AG04450 (cell line): ENCODE data around the gene DZIP1L. TPM values are rescaled to one million over a fixed set of nuclear protein-coding genes. Genes with fewer than 3 reads are reported as not detected.

Experiments
- CTCF ChIA-PET: fragments of 300-600, 350-600 bp; formaldehyde crosslinking; extraction: SDS; loops from one replicate; lab custom pipeline; 2022; ENCODE audit warnings: antibody characterized with exemption, inconsistent platforms; lab: Charles Lee
- POLR2A ChIA-PET: fragments of 350-600 bp; formaldehyde crosslinking; extraction: SDS; loops from one replicate; lab custom pipeline; 2021; ENCODE audit warnings: antibody characterized with exemption, inconsistent platforms; lab: Yijun Ruan, JAX
- DNase-seq: peaks from one replicate; pipeline ENCODE4 v3.0.0-alpha.2; 2011; ENCODE audit warnings: low read depth, low spot score
- H3K27ac ChIP-seq: one replicate; pipeline ENCODE4 v1.5.1; 2012; ENCODE audit warnings: low read depth, low read length, control low read depth
- H3K27me3 ChIP-seq: one replicate; pipeline ENCODE4 v1.6.0; 2012; ENCODE audit warnings: low read length; ENCODE audit not compliant: control insufficient read depth, insufficient read depth
- H3K4me3 ChIP-seq: 2 replicates; pipeline ENCODE4 v1.5.1; 2011; ENCODE audit warnings: mild to moderate bottlenecking, low read depth, low read length, control low read depth
- H3K9me3 ChIP-seq: 2 replicates; pipeline ENCODE4 v1.5.1; 2012; ENCODE audit warnings: low read length; ENCODE audit not compliant: control insufficient read depth, insufficient read depth
- CTCF ChIP-seq: IDR thresholded peaks from 2 replicates; pipeline ENCODE4 v1.5.1; 2011; ENCODE audit warnings: low read depth, low read length, control low read depth, inconsistent platforms
- polyA plus RNA-seq: library from polyadenylated mRNA; depleted of rRNA; stranded (reverse); fragments of >200 nt; gene quantifications from 2 replicates; pipeline ENCODE4 v1.2.3, GENCODE V29; 2011

The DZIP1L gene
- polyA plus RNA-seq, 1 experiment: 5.7 TPM

DNA sequence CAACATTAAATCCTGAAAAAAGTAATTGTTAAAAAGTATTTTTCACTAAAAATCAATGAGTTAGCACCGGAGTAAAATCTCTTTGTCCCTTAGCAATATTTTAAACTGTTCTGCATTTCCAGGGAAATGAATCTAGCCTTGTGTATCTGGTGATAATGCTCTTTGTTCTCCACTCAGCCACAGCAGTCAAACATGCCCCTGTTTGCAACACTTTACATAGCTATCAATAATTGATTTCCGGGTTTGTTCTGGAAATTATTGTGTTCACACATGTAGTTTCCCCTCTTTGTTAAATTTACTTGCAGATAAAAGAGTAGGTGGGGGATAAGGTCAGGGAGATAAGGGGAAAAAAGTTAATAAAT, 20.4 kb upstream of the DZIP1L start:
- ChIA-PET CTCF (interaction anchor here (0.6 kb wide), 1 partner anchor 8 kb away, joined by 3 read pairs; no protein-coding TSS in a partner anchor), POLR2A (interaction anchor here (0.5 kb wide), 1 partner anchor 33 kb away, joined by 4 read pairs; no protein-coding TSS in a partner anchor)
- Histone ChIP-seq H3K27me3 (peaks cover 8% of the 10 kb centered on the region), H3K9me3 (no peaks in the 10 kb centered on the region), H3K27ac (no peak overlapping the region), H3K4me3 (no peak overlapping the region)
- DNase-seq: no peak
- no peak for TF ChIP-seq CTCF

DNA sequence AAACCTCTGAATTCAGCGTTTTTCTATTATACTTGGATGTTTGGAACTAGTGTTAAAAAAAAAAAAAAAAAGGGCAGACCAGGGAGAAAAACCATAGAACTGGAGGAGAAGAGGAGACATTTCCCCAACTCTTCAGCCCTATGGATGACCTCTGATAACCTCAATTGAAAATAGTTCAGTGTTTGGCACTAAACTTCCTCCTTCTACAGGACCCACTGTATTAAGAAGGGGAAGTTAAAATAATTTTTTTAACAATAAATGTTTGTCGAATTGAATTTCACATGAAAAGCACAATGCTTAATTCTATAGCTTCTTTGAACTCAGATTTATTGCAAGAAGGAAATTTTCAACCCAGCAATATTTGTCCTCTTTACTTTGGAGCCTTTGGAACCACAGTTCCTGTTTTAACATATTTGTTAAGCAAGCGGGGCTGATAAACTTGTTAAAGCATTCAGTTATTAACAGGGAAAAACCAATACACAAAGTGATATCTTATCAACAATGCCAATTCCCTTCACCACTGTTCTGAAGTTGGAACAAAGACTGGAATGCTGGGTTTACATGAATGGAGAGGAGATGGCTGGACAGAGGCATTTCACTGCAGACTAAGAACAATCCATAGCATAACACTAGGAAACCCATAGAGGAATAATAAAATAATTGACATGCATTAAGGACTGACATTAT, 19.9 kb upstream of the DZIP1L start:
- Histone ChIP-seq H3K27me3 (peaks cover 9% of the 10 kb centered on the region), H3K9me3 (no peaks in the 10 kb centered on the region), H3K4me3 (no peak overlapping the region), H3K27ac (no peak overlapping the region)
- CTCF ChIA-PET: interaction anchor here (0.6 kb wide), 1 partner anchor 9 kb away, joined by 3 read pairs; no protein-coding TSS in a partner anchor
- POLR2A ChIA-PET: no interaction called here
- TF ChIP-seq CTCF: no peak
- DNase-seq: no peak

DNA sequence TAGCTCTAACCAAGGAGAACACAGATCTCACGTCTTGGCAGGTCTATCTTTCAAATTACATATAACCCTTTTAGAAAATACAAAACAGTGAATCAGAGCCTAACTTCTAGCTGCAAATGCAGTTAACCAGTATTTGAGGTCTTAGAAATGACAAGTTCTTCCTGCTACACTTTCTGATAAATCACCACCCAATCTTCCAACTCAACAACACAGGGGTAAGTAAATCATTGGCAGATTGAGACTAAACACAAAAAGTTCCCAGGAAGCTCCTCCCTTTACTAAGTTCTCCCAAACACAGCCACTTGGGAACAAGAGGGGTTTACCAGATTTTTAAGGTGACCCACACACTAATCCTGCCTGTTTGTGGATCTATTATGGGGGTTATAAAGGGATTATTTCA, 16.8 kb upstream of the DZIP1L start, which contains the start of gene A4GNT:
Gene A4GNT, minus strand, starts transcription at position 152 of the 400 bp plus-strand sequence. CDS start 1,134 bp downstream, outside the sequence.
- Histone ChIP-seq H3K4me3 (no peak within 1 kb of the TSS), H3K27me3 (peaks cover 9% of the 10 kb centered on the region), H3K9me3 (no peaks in the 10 kb centered on the region), H3K27ac (no peak within 1 kb of the TSS)
- no peak for DNase-seq
- ChIA-PET POLR2A (no interaction called here), CTCF (interaction anchor here (0.6 to 3.4 kb wide), 4 partner anchors 11 to 17 kb away, joined by 4 to 23 read pairs (median 5); partner anchors contain the start of gene DZIP1L)
- TF ChIP-seq CTCF: no peak

DNA sequence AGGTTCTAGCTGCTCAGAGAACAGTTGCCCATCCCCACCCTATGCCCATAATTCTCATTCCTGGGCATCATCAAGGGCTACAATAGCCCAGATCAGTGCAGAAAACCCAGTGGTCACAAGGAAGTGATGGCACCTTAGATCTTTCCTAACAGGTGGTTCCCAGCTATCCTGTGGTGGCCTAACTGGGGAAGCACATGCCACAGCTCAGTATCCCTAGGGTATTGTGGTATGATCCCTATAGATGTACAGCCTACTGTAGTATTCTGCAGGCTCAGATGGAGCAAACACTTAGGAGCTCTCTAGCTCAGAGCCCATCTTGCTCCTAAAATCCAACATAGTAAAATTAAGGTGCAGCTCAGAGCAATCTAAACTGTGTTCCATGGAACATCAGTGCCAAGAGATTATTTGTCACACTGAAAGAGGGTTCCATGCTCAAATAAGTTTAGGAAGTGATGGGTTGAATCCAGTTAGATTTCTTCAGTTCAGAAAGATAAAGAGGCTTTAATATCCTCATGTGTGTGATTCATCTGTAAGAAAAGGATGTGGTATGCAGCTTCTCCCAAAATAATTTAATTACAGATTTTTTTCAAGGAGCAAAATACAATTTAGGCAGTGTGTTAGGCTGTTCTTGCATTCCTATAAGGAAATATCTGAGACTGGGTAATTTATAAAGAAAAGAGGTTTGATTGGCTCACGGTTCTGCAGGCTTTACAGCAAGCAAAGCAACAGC, 12.4 kb upstream of the DZIP1L start:
- H3K27me3 ChIP-seq: peaks cover 5% of the 10 kb centered on the region
- ChIA-PET CTCF (interaction anchor here (0.7 to 1.5 kb wide), 5 partner anchors 8 to 30 kb away, joined by 3 to 9 read pairs (median 4); partner anchors contain the start of gene DZIP1L), POLR2A (interaction anchor here (0.6 kb wide), 1 partner anchor 46 kb away, joined by 3 read pairs; no protein-coding TSS in a partner anchor)
- H3K4me3 ChIP-seq: no peak overlapping the region
- H3K9me3 ChIP-seq: no peaks in the 10 kb centered on the region; the same call in 1 of the 2 replicates
- no peak for TF ChIP-seq CTCF
- DNase-seq: no peak
- H3K27ac ChIP-seq: no peak overlapping the region
